H1 (cell line): ENCODE results near the gene KCNMA1. TPM values are rescaled to one million over a fixed set of nuclear protein-coding genes. Genes with fewer than 3 reads are reported as not detected.
A peak's percentile ranks its signal among the peaks of the same experiment; 100 is the strongest.

Source experiments
- CTCF ChIA-PET: fragments of 300-600 bp; sonication (Branson Sonifier 250); formaldehyde crosslinking; loops from one replicate; lab custom pipeline; 2021; ENCODE audit not compliant: partially characterized antibody; lab: Charles Lee
- POLR2A ChIA-PET: fragments of 300-600 bp; sonication (Branson Sonifier 250); formaldehyde crosslinking; loops from one replicate; lab custom pipeline; 2021; ENCODE audit warnings: inconsistent platforms; ENCODE audit not compliant: partially characterized antibody; lab: Charles Lee
- DNase-seq, 2 experiments: peaks; one replicate each; pipeline versions ENCODE4 v3.0.0 to v3.0.0-alpha.2; 2010 to 2022; ENCODE audit warnings: low spot score in 2 of 2, low read depth in 1 of 2, mixed read lengths in 1 of 2
- FAIRE-seq: peaks from 2 replicates; lab custom pipeline; 2011; peaks lifted over from hg19 to GRCh38; lab: Jason Lieb, UNC
- H2AFZ ChIP-seq: 2 replicates; pipeline ENCODE4 v1.8.1; 2012; ENCODE audit warnings: low read length, inconsistent platforms
- H2AK5ac ChIP-seq: 2 replicates; pipeline ENCODE4 v1.6.1; 2013; ENCODE audit warnings: low read depth, low read length
- H2BK120ac ChIP-seq: replicated peaks from 2 replicates; pipeline ENCODE3; 2013; ENCODE audit warnings: low read depth, low read length, inconsistent platforms
- H2BK12ac ChIP-seq: 2 replicates; pipeline ENCODE4 v1.6.1; 2013; ENCODE audit warnings: low read depth, low read length
- H2BK15ac ChIP-seq: 2 replicates; pipeline ENCODE4 v1.6.1; 2013; ENCODE audit warnings: low read length
- H2BK20ac ChIP-seq: 2 replicates; pipeline ENCODE4 v1.6.1; 2013; ENCODE audit warnings: low read length
- H2BK5ac ChIP-seq: 2 replicates; pipeline ENCODE4 v1.6.1; 2013; ENCODE audit warnings: low read depth, low read length
- H3K14ac ChIP-seq: 2 replicates; pipeline ENCODE4 v1.6.1; 2013; ENCODE audit warnings: inconsistent platforms; ENCODE audit not compliant: insufficient read length
- H3K18ac ChIP-seq: 2 replicates; pipeline ENCODE4 v1.6.1; 2013; ENCODE audit warnings: low read length; ENCODE audit errors: extremely low read depth
- H3K23ac ChIP-seq: 2 replicates; pipeline ENCODE4 v1.6.1; 2013; ENCODE audit warnings: inconsistent platforms; ENCODE audit not compliant: insufficient read length
- H3K23me2 ChIP-seq: 2 replicates; pipeline ENCODE4 v1.6.1; 2013; ENCODE audit warnings: low read depth, low read length
- H3K27ac ChIP-seq: 2 replicates; pipeline ENCODE4 v1.6.1; 2011; ENCODE audit warnings: low read depth, low read length, inconsistent platforms
- H3K27me3 ChIP-seq, 4 experiments: replicated peaks in 1 of 4; 1 replicate in 1 of 4; 2 replicates in 3 of 4; pipeline versions ENCODE4 v1.6.1 to v1.8.1; 2011 to 2013; ENCODE audit warnings: low read length in 3 of 4, mild to moderate bottlenecking in 3 of 4, inconsistent platforms in 2 of 4, mixed read lengths in 2 of 4, moderate library complexity in 1 of 4; ENCODE audit not compliant: control insufficient read depth in 3 of 4, insufficient read depth in 3 of 4; ENCODE audit errors: extremely low read depth in 1 of 4
- H3K36me3 ChIP-seq, 4 experiments: 2 replicates each; pipeline versions ENCODE4 v1.6.1 to v1.8.1; 2011 to 2013; ENCODE audit warnings: mild to moderate bottlenecking in 4 of 4, low read length in 3 of 4, moderate library complexity in 2 of 4, control low read depth in 1 of 4, inconsistent platforms in 1 of 4; ENCODE audit not compliant: insufficient read depth in 4 of 4, control insufficient read depth in 2 of 4
- H3K4ac ChIP-seq: replicated peaks from 2 replicates; pipeline ENCODE3; 2013; ENCODE audit warnings: low read length, low read depth, mixed read lengths, inconsistent platforms; ENCODE audit not compliant: insufficient read length
- H3K4me1 ChIP-seq, 4 experiments: replicated peaks in 1 of 4; 1 replicate in 1 of 4; 2 replicates in 3 of 4; pipeline versions ENCODE4 v1.6.1 to v1.8.1; 2011 to 2013; ENCODE audit warnings: low read length in 3 of 4, inconsistent platforms in 2 of 4, mixed read lengths in 1 of 4; ENCODE audit not compliant: insufficient read depth in 4 of 4, control insufficient read depth in 3 of 4
- H3K4me2 ChIP-seq, 2 experiments: 2 replicates each; pipeline versions ENCODE4 v1.6.1 to v1.8.1; 2011 to 2013; ENCODE audit warnings: low read depth in 2 of 2, low read length in 2 of 2, control low read depth in 1 of 2, inconsistent platforms in 1 of 2, mild to moderate bottlenecking in 1 of 2; ENCODE audit not compliant: insufficient read depth in 1 of 2
- H3K4me3 ChIP-seq, 4 experiments: fragments of 200-600, 300-600 bp in 1 of 4; sonication (generic), shearing (Covaris generic), sonication (Bioruptor Twin) in 1 of 4; 2 replicates each; pipeline versions ENCODE4 v1.5.1 to v1.8.1; 2011 to 2016; ENCODE audit warnings: low read length in 4 of 4, low read depth in 3 of 4, control low read depth in 2 of 4, inconsistent platforms in 2 of 4, mild to moderate bottlenecking in 2 of 4, mixed read lengths in 1 of 4, moderate library complexity in 1 of 4; ENCODE audit not compliant: insufficient read depth in 2 of 4; ENCODE audit errors: extremely low read depth in 1 of 4
- H3K56ac ChIP-seq: replicated peaks from 2 replicates; pipeline ENCODE3; 2013; ENCODE audit warnings: low read depth, mild to moderate bottlenecking, mixed read lengths, low read length, inconsistent platforms; ENCODE audit not compliant: insufficient read length
- H3K79me1 ChIP-seq: 2 replicates; pipeline ENCODE4 v1.6.1; 2013; ENCODE audit warnings: low read depth, low read length, control low read depth
- H3K79me2 ChIP-seq, 2 experiments: 2 replicates each; pipeline versions ENCODE4 v1.6.1 to v1.8.1; 2012 to 2013; ENCODE audit warnings: low read length in 2 of 2, mild to moderate bottlenecking in 2 of 2, inconsistent platforms in 1 of 2; ENCODE audit not compliant: insufficient read depth in 2 of 2, control insufficient read depth in 1 of 2
- H3K9ac ChIP-seq, 4 experiments: replicated peaks in 1 of 4; 1 replicate in 1 of 4; 2 replicates in 3 of 4; pipeline versions ENCODE4 v1.6.1 to v1.8.1; 2011 to 2013; ENCODE audit warnings: low read depth in 3 of 4, low read length in 3 of 4, control low read depth in 2 of 4, mild to moderate bottlenecking in 2 of 4, moderate library complexity in 2 of 4, inconsistent platforms in 1 of 4; ENCODE audit errors: extremely low read depth in 1 of 4
- H3K9me3 ChIP-seq, 2 experiments: 2 replicates each; pipeline versions ENCODE4 v1.6.1 to v1.8.1; 2012 to 2013; ENCODE audit warnings: mild to moderate bottlenecking in 2 of 2, moderate library complexity in 2 of 2, control low read depth in 1 of 2, inconsistent platforms in 1 of 2, low read depth in 1 of 2, low read length in 1 of 2, mixed read lengths in 1 of 2; ENCODE audit not compliant: insufficient read depth in 2 of 2
- H4K20me1 ChIP-seq, 2 experiments: replicated peaks in 1 of 2; 2 replicates each; pipeline versions ENCODE3 to v1.8.1; 2011 to 2013; ENCODE audit warnings: inconsistent platforms in 2 of 2, low read length in 2 of 2, mild to moderate bottlenecking in 1 of 2; ENCODE audit not compliant: insufficient read depth in 2 of 2, control insufficient read depth in 1 of 2
- H4K5ac ChIP-seq: 2 replicates; pipeline ENCODE4 v1.6.1; 2013; ENCODE audit warnings: low read length, low read depth, mixed read lengths, inconsistent platforms; ENCODE audit not compliant: insufficient read length
- H4K8ac ChIP-seq: 2 replicates; pipeline ENCODE4 v1.8.0; 2013; ENCODE audit warnings: mild to moderate bottlenecking, moderate library complexity, low read length, inconsistent platforms; ENCODE audit not compliant: insufficient read depth; ENCODE audit errors: extremely low read depth
- H4K91ac ChIP-seq: replicated peaks from 2 replicates; pipeline ENCODE3; 2013; ENCODE audit warnings: low read length, mixed read lengths, inconsistent platforms; ENCODE audit not compliant: insufficient read length
- RAD21 ChIP-seq, 2 experiments: IDR thresholded peaks in 1 of 2; conservative IDR thresholded peaks in 1 of 2; 2 replicates each; pipeline ENCODE4 v1.6.1; 2011; ENCODE audit warnings: low read depth in 2 of 2, low read length in 2 of 2, improper control_type of control experiment in 1 of 2, inconsistent platforms in 1 of 2, mild to moderate bottlenecking in 1 of 2, moderate library complexity in 1 of 2
- SAP30 ChIP-seq: fragments of 300-600 bp; sonication (generic); IDR thresholded peaks from 2 replicates; pipeline ENCODE4 v1.7.1; 2012; ENCODE audit warnings: low read length, moderate library complexity, mild to moderate bottlenecking, inconsistent platforms; ENCODE audit not compliant: insufficient read depth, insufficient replicate concordance
- WGBS, 2 experiments: shearing (Covaris generic) in 1 of 2; methylation state at CpG; one replicate each; pipeline versions ENCODE4 v1.1.6 to v1.1.7; 2013 to 2015; ENCODE audit warnings: low lambda C conversion rate in 2 of 2, mixed read lengths in 2 of 2, inconsistent platforms in 1 of 2, low coverage in 1 of 2, missing lambda C conversion rate in 1 of 2; ENCODE audit not compliant: insufficient replicate concordance in 2 of 2, insufficient coverage in 1 of 2, insufficient read length in 1 of 2; ENCODE audit errors: extremely low coverage in 1 of 2, missing lambda C conversion rate in 1 of 2; 5-methylcytosine and 5-hydroxymethylcytosine counted together
- polyA plus RNA-seq, 7 experiments: library from polyadenylated mRNA; depleted of rRNA in 3 of 7; stranded (reverse) in 5 of 7; unstranded in 2 of 7; fragments of >200 nt in 5 of 7; fragments of 200-250 nt in 2 of 7; gene quantifications; 1 replicate in 5 of 7; 2 replicates in 1 of 7; 4 replicates in 1 of 7; pipeline versions ENCODE4 v1.2.1 to v1.2.3, GENCODE V29; 2011 to 2013; ENCODE audit warnings: missing spikeins in 2 of 7, mixed read lengths in 2 of 7
- total RNA-seq: library from RNA; stranded (reverse); fragmentation: NEBNext Ultra II Directional; extraction: Animal tissue kit (Norgen Biotek cat#: 25700); gene quantifications from 2 replicates; pipeline ENCODE4 v1.2.1, GENCODE V29; 2021
- TF ChIP-seq, protein P1 (sequence below), 3 experiments: IDR thresholded peaks; 1 replicate in 2 of 3; 2 replicates in 1 of 3; pipeline versions ENCODE4 v1.5.1 to v1.6.1; 2011; ENCODE audit warnings: low read length in 3 of 3, mild to moderate bottlenecking in 3 of 3, inconsistent platforms in 2 of 3, low read depth in 1 of 3, moderate library complexity in 1 of 3; ENCODE audit not compliant: insufficient read depth in 1 of 3; ENCODE audit errors: control extremely low read depth in 1 of 3

Gene KCNMA1
- total and polyA plus RNA-seq, 2 of the 8 experiments (the other 6 are each of a cell fraction or from before 2014, with no cell fraction given), result 10.2 to 11.1 TPM

DNA sequence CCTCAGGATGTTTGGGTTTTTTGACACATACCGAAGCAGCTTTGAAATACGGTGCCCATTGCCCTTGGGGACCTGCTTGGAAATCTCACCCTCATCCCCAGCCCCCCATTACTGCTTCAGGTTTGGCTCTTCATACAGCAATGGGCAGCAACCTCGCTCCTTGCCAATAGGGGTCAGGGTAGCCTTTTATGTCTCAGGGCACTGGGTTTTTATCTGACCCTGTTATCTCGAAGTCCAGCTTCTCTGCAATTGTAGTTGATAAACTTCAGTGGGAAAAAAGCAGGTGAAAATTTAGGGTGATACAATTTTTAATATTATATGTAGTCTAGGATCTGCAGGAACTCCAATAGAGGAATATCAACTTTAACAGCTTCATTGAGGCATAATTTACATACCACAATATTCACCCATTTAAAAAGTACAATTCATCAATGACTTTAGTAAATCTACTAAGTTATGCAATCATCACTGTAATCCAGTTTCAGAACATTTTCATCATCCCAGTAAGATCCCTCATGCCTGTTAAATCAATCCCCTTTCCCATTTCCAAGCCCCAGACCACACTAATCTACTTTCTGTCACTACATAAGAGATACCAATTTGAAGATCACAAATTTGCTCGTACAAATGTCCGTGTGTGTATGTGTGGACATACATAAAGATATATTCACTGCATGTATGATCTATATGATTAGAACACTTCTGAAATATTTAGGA, 386.2 kb downstream of the KCNMA1 start:
- Histone ChIP-seq H2BK120ac (no peak overlapping the region), H3K27me3 (no peaks in the 10 kb centered on the region; a peak in 1 of 7 replicates), H3K4me3 (no peak overlapping the region), H3K23me2 (no peaks in the 10 kb centered on the region), H3K79me2 (no peaks in the 10 kb centered on the region), H3K14ac (no peak overlapping the region), H2AK5ac (no peak overlapping the region), H2BK15ac (no peak overlapping the region), H3K9me3 (no peaks in the 10 kb centered on the region), H3K79me1 (no peaks in the 10 kb centered on the region), H3K4me1 (no peaks in the 10 kb centered on the region), H4K20me1 (no peaks in the 10 kb centered on the region), H2BK5ac (no peak overlapping the region), H3K4me2 (no peak overlapping the region), H3K4ac (no peak overlapping the region), H2BK20ac (no peak overlapping the region), H2BK12ac (no peak overlapping the region), H3K23ac (no peak overlapping the region), H4K5ac (no peak overlapping the region), H3K27ac (no peak overlapping the region), H3K9ac (no peak overlapping the region), H3K36me3 (no peaks in the 10 kb centered on the region), H2AFZ (no peak overlapping the region), H4K91ac (no peak overlapping the region), H3K56ac (no peak overlapping the region), H3K18ac (no peak overlapping the region), H4K8ac (no peak overlapping the region)
- no peak for DNase-seq
- FAIRE-seq, result peak; percentile 45
- TF ChIP-seq RAD21 (IDR thresholded peaks at IDR 0.05 in 1 of 2, conservative IDR thresholded peaks at IDR 0.05 in 1 of 2; ENCODE audit: low read depth in 2 of 2, low read length in 2 of 2), result peak; percentile 88 to 91
- no peak for TF ChIP-seq SAP30
- TF ChIP-seq, protein P1, sequence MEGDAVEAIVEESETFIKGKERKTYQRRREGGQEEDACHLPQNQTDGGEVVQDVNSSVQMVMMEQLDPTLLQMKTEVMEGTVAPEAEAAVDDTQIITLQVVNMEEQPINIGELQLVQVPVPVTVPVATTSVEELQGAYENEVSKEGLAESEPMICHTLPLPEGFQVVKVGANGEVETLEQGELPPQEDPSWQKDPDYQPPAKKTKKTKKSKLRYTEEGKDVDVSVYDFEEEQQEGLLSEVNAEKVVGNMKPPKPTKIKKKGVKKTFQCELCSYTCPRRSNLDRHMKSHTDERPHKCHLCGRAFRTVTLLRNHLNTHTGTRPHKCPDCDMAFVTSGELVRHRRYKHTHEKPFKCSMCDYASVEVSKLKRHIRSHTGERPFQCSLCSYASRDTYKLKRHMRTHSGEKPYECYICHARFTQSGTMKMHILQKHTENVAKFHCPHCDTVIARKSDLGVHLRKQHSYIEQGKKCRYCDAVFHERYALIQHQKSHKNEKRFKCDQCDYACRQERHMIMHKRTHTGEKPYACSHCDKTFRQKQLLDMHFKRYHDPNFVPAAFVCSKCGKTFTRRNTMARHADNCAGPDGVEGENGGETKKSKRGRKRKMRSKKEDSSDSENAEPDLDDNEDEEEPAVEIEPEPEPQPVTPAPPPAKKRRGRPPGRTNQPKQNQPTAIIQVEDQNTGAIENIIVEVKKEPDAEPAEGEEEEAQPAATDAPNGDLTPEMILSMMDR (IDR thresholded peaks at IDR 0.05; ENCODE audit: control extremely low read depth in 1 of 3, insufficient read depth in 1 of 3, low read depth in 1 of 3, low read length in 3 of 3), result peak; percentile 73 to 87 (median 75)
- 70% methylated on average over 6 of the region's 6 CpGs; no CpG with 5 or more reads in 1 of the 2 experiments for WGBS, 2 experiments
- ChIA-PET CTCF (interaction anchor here (0.7 to 4.6 kb wide), 31 partner anchors 10 to 460 kb away, joined by 3 to 34 read pairs (median 4); no protein-coding TSS in a partner anchor), POLR2A (no interaction called here)
